Fibroblast of pulmonary artery (primary cell): ENCODE results near the gene LCE2A.

Source experiments
- DNase-seq: peaks from one replicate; pipeline ENCODE4 v3.0.0-alpha.2; 2010; ENCODE audit warnings: low read depth
- H3K4me3 ChIP-seq: replicated peaks from 2 replicates; pipeline ENCODE4 v1.5.1; 2011; ENCODE audit warnings: low read depth, mild to moderate bottlenecking, control low read depth, low read length, moderate library complexity
- CTCF ChIP-seq: IDR thresholded peaks from 2 replicates; pipeline ENCODE4 v1.5.1; 2011; ENCODE audit warnings: mild to moderate bottlenecking, control low read depth, low read length, inconsistent platforms; ENCODE audit errors: missing control alignments

The LCE2A gene

GRCh38 chr1:152707860-152708259, 9.7 kb downstream of the LCE2A start, which contains the start of gene LCE4A:
Gene LCE4A, plus strand, starts transcription at chr1:152708160. Its CDS starts 916 bp downstream, at chr1:152709076.
- TF ChIP-seq CTCF: no peak
- H3K4me3 ChIP-seq: no peak within 1 kb of the TSS
- DNase-seq: no peak

DNA sequence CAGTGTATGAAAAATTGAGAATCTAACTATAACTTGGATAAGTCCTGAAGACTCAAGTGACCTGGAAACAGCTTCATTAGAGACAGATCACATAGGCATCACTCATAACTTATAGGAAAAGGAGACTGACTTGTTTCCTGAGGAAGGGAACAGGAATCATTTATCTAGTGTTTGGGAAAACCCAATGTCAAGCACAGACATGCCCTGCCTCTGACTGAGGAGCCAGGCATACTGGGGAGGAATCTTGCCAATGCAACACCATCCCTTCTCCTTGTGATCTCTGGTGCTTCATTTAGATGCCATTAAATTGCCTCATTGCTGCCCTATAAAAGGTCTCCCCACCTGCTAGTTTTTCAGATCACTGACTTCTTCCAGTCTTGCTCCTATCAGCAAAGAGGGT, 20.1 kb downstream of the LCE2A start:
- DNase-seq: no peak
- TF ChIP-seq CTCF: no peak
- no peak overlapping the region for H3K4me3 ChIP-seq

GRCh38 chr1:152725261-152725660, 27.1 kb downstream of the LCE2A start:
- no peak overlapping the region for H3K4me3 ChIP-seq
- DNase-seq: no peak
- no peak for TF ChIP-seq CTCF

GRCh38 chr1:152728986-152729385, 30.8 kb downstream of the LCE2A start:
- DNase-seq: no peak
- H3K4me3 ChIP-seq: no peak overlapping the region
- TF ChIP-seq CTCF: no peak

- TF ChIP-seq CTCF: no peak
- no peak for DNase-seq
- no peak overlapping the region for H3K4me3 ChIP-seq
Measured at GRCh38 chr1:152735648-152736047, 37.5 kb downstream of the LCE2A start.

- H3K4me3 ChIP-seq: no peak overlapping the region
- DNase-seq: no peak
- TF ChIP-seq CTCF: no peak
Measured at GRCh38 chr1:152737997-152738396, 39.9 kb downstream of the LCE2A start.

- DNase-seq: no peak
- H3K4me3 ChIP-seq: no peak overlapping the region
- no peak for TF ChIP-seq CTCF
Measured at GRCh38 chr1:152739841-152740240, 41.7 kb downstream of the LCE2A start.
